SK-N-MC (cell line): ENCODE data around the gene MAN1B1.

ENCODE experiments used
- EZH2 ChIP-seq: fragments of 200-600 bp; sonication (generic); IDR thresholded peaks from one replicate; pipeline ENCODE4 v1.6.1; 2017; ENCODE audit warnings: antibody characterized with exemption
- FOXP2 ChIP-seq: optimal IDR thresholded peaks from 2 replicates; pipeline ENCODE3; 2011; ENCODE audit warnings: mild to moderate bottlenecking, moderate library complexity; ENCODE audit not compliant: insufficient read depth; ENCODE audit errors: extremely low read length, control extremely low read depth
- POLR2AphosphoS5 ChIP-seq: IDR thresholded peaks from 2 replicates; pipeline ENCODE4 v1.6.1; 2012; ENCODE audit warnings: mild to moderate bottlenecking, low read depth, low read length, borderline replicate concordance

DNA sequence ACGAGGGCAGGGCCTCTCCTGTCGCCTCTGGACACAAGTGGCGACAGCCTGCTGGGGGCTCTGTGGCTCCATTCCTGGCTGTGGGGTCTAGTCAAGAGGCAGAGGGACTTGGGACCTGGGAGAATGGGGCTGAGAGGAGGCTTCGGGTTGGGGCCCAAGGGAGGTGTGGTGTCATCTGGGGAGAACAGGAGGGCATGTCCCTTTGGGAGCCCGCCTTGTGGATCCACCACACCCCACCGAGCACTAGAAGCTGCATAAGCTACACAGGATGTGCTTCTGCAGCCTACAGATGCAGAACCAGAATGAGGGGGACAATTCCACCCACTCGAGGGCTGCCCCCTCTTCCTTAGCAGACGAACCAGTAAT is 3.9 kb upstream of the MAN1B1 start:
- TF ChIP-seq POLR2AphosphoS5 (no peak), EZH2 (no peak), FOXP2 (no peak)
